GM20431 (cell line): ENCODE results near the gene ATP2B2.
"Not testable (repeated sequence)": the region's sequence is repeated elsewhere in the genome, so short reads cannot be mapped to it uniquely, and the experiment has no call there.

Experiments
- in situ Hi-C: fragments of 300-500 bp; cut with MseI, MboI; formaldehyde crosslinking; loops from one replicate; pipeline ENCODE4 v1.15.0; 2020; ENCODE audit warnings: low sequenced_read_pairs; ENCODE audit not compliant: unreplicated experiment

Gene ATP2B2

GRCh38 chr3:10505050-10505790 lies at the start of gene ATP2B2:
Gene ATP2B2, minus strand, starts transcription at chr3:10505586. Its CDS starts 56,043 bp downstream, at chr3:10449543.
- in situ Hi-C loops: no loop called here

GRCh38 chr3:10554746-10555145 lies 49.4 kb upstream of the ATP2B2 start:
- in situ Hi-C loops: no loop called here

GRCh38 chr3:10554236-10554611 lies 48.8 kb upstream of the ATP2B2 start:
- in situ Hi-C loops: no loop called here

- in situ Hi-C loops: no loop called here
Measured at GRCh38 chr3:10553591-10554235, 48.3 kb upstream of the ATP2B2 start.

GRCh38 chr3:10552631-10552943 lies 47.2 kb upstream of the ATP2B2 start:
- in situ Hi-C loops: no loop called here

GRCh38 chr3:10551821-10552630 lies 46.6 kb upstream of the ATP2B2 start:
- in situ Hi-C loops: no loop called here

GRCh38 chr3:10551139-10551538 lies 45.8 kb upstream of the ATP2B2 start:
- in situ Hi-C loops: no loop called here

- in situ Hi-C loops: no loop called here
Measured at GRCh38 chr3:10550705-10551104, 45.3 kb upstream of the ATP2B2 start.

GRCh38 chr3:10549617-10550230 lies 44.3 kb upstream of the ATP2B2 start:
- in situ Hi-C loops: no loop called here

- in situ Hi-C loops: no loop called here
Measured at GRCh38 chr3:10548992-10549391, 43.6 kb upstream of the ATP2B2 start.

GRCh38 chr3:10547841-10548783 lies 42.7 kb upstream of the ATP2B2 start:
- in situ Hi-C loops: no loop called here

- in situ Hi-C loops: no loop called here
Measured at GRCh38 chr3:10547413-10547812, 42.0 kb upstream of the ATP2B2 start.

- in situ Hi-C loops: no loop called here
Measured at GRCh38 chr3:10546820-10547263, 41.5 kb upstream of the ATP2B2 start.

GRCh38 chr3:10546181-10546624 lies 40.8 kb upstream of the ATP2B2 start:
- in situ Hi-C loops: no loop called here

- in situ Hi-C loops: no loop called here
Measured at GRCh38 chr3:10542518-10542917, 37.1 kb upstream of the ATP2B2 start.

- in situ Hi-C loops: not testable (repeated sequence)
Measured at GRCh38 chr3:10540347-10540746, 35.0 kb upstream of the ATP2B2 start.

- in situ Hi-C loops: no loop called here
Measured at GRCh38 chr3:10534066-10534465, 28.7 kb upstream of the ATP2B2 start.

- in situ Hi-C loops: no loop called here
Measured at GRCh38 chr3:10533737-10534023, 28.3 kb upstream of the ATP2B2 start.

GRCh38 chr3:10532939-10533736 lies 27.8 kb upstream of the ATP2B2 start:
- in situ Hi-C loops: no loop called here
